ENCODE results near the gene CHAF1B. TPM values are rescaled to one million over a fixed set of nuclear protein-coding genes. Genes with fewer than 3 reads are reported as not detected.

Gene CHAF1B
- polyA plus RNA-seq, 1 of the 3 experiments (the other 2 are of a cell fraction), result 6.8 TPM

DNA sequence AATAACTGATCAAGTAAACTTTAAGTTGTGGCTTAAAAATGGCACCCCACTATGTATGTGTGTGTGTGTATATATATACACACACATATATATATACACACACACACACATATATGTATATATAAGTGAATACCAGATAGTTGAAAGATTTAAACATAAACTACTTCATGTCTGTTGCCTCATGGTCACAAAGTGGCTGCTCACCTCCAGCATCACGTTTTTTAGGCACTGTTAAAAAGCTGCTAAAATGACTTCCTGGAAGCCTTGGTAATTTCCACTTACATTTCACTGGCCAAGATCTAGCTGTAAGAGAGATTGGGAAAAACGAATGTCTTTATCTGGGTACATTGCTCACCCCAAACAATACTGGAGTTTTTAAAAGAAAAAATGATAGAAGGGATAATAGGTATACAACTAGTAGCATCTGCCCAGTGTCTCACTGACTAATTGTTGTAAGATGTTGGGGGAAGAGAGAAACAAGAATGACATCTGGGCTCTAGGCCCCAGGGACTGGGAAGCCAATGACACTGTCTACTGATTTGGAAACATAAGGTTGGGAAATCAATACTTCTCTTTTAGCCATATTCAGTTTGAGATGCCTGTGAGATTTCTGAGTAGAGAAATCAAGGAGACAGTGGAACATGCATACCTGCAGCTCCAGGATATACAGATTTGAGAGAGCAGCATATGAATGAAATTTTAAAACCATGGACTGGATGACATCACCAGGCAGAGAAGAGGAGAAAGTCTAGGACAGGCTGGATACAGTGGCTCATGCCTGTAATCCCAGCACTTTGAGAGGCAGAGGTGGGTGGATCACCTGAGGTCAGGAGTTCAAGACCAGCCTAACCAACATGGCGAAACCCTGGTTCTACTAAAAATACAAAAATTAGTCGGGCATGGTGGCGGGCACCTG lies 51.9 kb downstream of the CHAF1B start:
- Histone ChIP-seq H3K9me2 (no peaks in the 10 kb centered on the region), H3F3A (replicated peaks; ENCODE audit: insufficient read depth) (peaks cover 10% of the 10 kb centered on the region), H3K9ac (no peak overlapping the region), H3K4me2 (no peak overlapping the region; the same call in 1 of the 2 replicates), H3K9me3 (no peaks in the 10 kb centered on the region), H3K36me3 (replicated peaks in 1 of 2; ENCODE audit: control insufficient read depth in 1 of 2, insufficient read depth in 2 of 2, low read length in 1 of 2) (no peaks in the 10 kb centered on the region), H3K27me3 (ENCODE audit: insufficient read depth) (no peaks in the 10 kb centered on the region), H4K20me1 (ENCODE audit: insufficient read depth) (no peaks in the 10 kb centered on the region), H3K4me3 (ENCODE audit: low read depth in 2 of 2, low read length in 1 of 2) (no peak overlapping the region), H3K4me1 (ENCODE audit: control insufficient read depth in 1 of 2, insufficient read depth in 2 of 2, low read depth in 1 of 2, low read length in 1 of 2) (0 out of 4 replicates have a peak, but pooled peaks cover 0 to 4% of the 10 kb centered on the region in 2 experiments), H3K79me2 (ENCODE audit: insufficient read depth) (peaks cover 10% of the 10 kb centered on the region; the same call in 1 of the 2 replicates), H3K27ac (ENCODE audit: low read depth in 2 of 2, low read length in 1 of 2) (peak overlapping the region in 1 of 2 experiments; percentile 18; a peak in 1 of 4 replicates), H2AFZ (ENCODE audit: low read depth) (no peak overlapping the region)
- ChIA-PET POLR2A (no interaction called here), CTCF (interaction anchor here (1.5 kb wide), 1 partner anchor 14 kb away, joined by 5 read pairs; no protein-coding TSS in a partner anchor)
- DNase-seq, result no peak
- 85% methylated on average over 5 of the region's 5 CpGs for WGBS (ENCODE audit: low lambda C conversion rate)
- TF ChIP-seq NRF1 (IDR thresholded peaks at IDR 0.05; ENCODE audit: low read depth, low read length) (no peak), SMC3 (IDR thresholded peaks at IDR 0.05; ENCODE audit: low read depth, low read length) (no peak), RXRA (IDR thresholded peaks at IDR 0.05; ENCODE audit: borderline replicate concordance, low read depth) (no peak), NFIC (IDR thresholded peaks at IDR 0.05; ENCODE audit: borderline replicate concordance) (no peak), CTCF (IDR thresholded peaks at IDR 0.05) (no peak), PBX3 (IDR thresholded peaks at IDR 0.05) (no peak), MXI1 (IDR thresholded peaks at IDR 0.05; ENCODE audit: low read depth, low read length) (no peak), POLR2AphosphoS5 (IDR thresholded peaks at IDR 0.05; ENCODE audit: low read depth, low read length) (no peak), EZH2phosphoT487 (IDR thresholded peaks at IDR 0.05; ENCODE audit: borderline replicate concordance, low read depth) (no peak), SIN3A (IDR thresholded peaks at IDR 0.05; ENCODE audit: borderline replicate concordance, low read depth, low read length) (no peak), FOXJ3 (CRISPR knock-in tag; IDR thresholded peaks at IDR 0.05) (no peak), EP300 (IDR thresholded peaks at IDR 0.05; ENCODE audit: borderline replicate concordance in 1 of 2, low read depth in 1 of 2, low read length in 1 of 2) (no peak), TAF1 (IDR thresholded peaks at IDR 0.05; ENCODE audit: borderline replicate concordance, low read depth, low read length) (no peak)
- TF ChIP-seq, protein P1, sequence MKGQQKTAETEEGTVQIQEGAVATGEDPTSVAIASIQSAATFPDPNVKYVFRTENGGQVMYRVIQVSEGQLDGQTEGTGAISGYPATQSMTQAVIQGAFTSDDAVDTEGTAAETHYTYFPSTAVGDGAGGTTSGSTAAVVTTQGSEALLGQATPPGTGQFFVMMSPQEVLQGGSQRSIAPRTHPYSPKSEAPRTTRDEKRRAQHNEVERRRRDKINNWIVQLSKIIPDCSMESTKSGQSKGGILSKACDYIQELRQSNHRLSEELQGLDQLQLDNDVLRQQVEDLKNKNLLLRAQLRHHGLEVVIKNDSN (IDR thresholded peaks at IDR 0.05; ENCODE audit: borderline replicate concordance, low read depth), result no peak

Measured in SK-N-SH (cell line).